GM18519 (cell line): ENCODE results near the gene JAK3.
A peak's percentile ranks its signal among the peaks of the same experiment; 100 is the strongest.
"Not testable (repeated sequence)": the region's sequence is repeated elsewhere in the genome, so short reads cannot be mapped to it uniquely, and the experiment has no call there.

Experiments used
- ATAC-seq: cut with Tn5 transposase; IDR thresholded peaks from one replicate; pipeline ENCODE4 v1.9.1; 2021; ENCODE audit warnings: mild to moderate bottlenecking, moderate library complexity; ENCODE audit not compliant: unreplicated experiment, low FRiP score

Gene JAK3

DNA sequence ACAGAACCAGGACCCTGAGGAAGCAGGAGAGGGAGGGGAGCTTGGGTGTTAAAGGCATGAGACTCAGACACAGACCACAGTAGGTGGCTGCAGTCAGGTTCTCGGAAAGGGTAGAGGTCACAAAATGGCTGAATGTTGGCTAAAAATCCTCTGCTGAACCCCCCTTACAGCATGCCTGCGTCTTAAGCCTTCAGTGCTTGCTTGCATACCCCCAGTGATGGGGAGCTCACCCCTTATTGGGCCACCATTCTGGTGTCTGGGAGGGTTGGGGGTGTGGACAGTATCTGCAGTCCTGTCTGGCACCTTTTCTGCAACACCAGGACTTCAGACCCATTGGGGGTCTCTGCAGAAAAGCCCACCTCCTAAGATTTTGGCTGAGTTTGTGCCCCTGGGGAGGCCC lies 67.0 kb downstream of the JAK3 start:
- ATAC-seq: no peak

DNA sequence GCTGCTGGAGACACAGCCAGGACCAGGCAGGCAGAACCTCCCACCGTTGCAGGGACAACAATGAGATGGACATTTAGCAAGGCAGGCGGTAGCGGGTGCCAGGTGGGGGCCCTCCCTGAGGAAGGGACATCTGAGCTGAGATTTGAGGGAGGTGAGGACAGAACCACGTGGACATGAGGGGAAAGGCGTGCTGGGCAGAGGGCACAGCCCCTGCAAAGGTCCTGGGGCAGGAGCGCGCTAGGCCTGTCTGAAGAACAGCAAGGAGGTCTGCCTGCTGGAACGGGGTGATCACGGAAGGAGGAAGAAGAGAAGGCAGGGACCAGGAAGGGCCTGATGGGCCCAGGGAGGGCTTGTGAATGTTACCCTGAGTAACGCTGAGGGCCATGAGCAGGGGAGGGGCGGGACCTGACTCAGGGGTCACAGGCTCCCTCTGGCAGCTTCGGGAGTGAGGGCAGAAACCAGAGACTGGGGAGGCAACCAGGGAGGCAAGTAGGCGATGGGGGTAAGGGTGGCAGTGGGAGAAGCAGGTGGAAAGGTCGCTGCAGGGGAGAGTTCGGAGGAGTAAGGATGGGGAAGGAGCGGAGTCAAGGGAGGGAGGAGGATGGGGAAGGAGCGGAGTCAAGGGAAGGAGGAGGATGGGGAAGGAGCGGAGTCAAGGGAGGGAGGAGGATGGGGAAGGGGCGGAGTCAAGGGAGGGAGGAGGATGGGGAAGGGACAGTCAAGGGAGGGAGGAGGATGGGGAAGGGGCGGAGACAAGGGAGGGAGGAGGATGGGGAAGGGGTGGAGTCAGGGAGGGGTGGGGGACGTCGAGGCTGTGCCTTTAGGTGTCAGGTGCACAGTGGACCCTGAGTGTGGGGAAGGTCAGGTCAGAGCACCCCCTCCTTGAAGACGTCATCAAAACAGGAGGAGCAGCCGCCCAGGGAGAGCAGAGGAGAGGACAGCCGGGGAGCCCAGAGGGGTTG lies 68.5 kb downstream of the JAK3 start:
- no peak for ATAC-seq

DNA sequence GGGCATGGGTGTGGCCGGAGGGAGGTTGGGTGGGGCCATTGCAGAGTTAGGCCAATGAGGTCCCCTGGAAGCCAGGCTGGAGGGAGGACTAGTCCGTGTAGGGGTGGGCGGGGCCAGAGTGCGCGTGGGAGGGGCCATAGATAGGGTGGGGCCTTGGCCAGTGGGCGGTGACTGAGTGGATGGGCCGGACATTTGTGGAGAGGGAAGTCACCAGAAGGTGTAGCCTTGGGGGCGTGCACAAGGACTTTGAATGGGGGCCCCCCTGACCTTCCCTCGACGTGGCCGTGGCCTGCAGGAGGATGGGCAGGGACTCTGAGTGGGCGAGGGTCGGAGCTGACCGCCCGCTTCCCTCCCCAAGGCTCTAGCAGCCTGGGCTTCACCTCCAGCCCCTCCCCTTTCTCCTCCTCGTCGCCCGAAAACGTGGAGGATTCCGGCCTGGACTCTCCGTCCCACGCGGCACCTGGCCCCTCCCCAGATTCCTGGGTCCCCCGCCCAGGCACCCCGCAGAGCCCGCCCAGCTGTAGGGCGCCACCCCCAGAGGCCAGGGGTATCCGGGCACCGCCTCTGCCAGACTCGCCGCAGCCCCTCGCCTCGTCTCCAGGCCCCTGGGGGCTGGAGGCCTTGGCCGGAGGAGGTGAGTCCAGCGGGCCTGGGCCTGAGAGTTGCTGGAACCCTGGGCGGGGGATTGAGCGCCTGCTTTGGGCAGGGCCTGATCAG lies 69.4 kb downstream of the JAK3 start:
- ATAC-seq: no peak

DNA sequence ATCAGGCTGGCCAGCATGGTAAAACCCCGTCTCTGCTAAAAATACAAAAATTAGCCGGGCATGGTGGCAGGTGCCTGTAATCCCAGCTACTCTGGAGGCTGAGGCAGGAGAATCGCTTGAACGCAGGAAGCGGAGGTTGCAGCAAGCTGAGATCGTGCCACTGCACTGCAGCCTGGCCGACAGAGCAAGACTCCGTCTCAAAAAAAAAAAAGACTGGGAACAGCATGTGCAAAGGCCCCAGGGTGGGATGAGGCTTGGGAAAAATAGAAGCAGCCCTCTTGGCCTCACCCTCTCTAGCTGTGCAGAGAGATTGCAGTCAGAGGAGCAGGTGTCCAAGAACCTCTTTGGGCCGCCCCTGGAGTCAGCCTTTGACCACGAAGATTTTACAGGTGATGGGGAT lies 69.9 kb downstream of the JAK3 start:
- not testable (repeated sequence) for ATAC-seq

DNA sequence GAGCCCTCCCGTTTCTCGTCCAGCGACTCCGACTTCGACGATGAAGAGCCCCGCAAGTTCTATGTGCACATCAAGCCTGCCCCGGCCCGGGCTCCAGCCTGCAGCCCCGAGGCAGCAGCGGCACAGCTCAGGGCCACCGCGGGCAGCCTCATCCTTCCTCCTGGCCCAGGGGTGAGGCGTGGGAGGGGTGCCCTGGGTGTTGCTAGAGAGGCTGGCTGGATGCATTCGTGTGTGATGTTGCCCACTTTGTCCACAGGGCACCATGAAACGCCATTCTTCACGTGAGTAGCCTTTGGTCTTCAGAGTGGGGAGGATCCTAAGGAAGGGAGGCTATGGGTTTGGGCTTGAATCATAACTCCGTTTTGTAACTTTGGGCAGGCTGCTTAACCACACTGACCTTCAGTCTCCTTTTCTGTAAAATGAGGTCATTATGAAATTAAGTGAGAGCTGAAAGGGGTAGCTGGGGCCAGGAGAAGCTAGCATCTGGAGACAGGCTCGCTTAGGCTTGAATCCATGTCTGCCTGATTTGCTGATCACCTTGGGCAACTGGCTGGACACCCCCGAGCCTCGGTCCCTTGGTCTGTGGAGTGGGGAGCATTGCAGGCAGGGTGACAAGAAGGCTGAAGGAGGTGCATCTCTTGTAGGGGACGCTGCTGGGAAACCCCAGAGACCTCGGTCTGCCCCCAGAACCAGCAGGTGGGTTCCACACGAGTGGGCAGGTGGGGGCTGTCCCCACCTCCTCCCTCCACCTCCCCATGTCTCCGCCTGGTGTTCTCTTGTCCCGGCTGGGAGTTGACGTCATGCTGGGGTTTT lies 71.6 kb downstream of the JAK3 start:
- peak; percentile 41 for ATAC-seq

DNA sequence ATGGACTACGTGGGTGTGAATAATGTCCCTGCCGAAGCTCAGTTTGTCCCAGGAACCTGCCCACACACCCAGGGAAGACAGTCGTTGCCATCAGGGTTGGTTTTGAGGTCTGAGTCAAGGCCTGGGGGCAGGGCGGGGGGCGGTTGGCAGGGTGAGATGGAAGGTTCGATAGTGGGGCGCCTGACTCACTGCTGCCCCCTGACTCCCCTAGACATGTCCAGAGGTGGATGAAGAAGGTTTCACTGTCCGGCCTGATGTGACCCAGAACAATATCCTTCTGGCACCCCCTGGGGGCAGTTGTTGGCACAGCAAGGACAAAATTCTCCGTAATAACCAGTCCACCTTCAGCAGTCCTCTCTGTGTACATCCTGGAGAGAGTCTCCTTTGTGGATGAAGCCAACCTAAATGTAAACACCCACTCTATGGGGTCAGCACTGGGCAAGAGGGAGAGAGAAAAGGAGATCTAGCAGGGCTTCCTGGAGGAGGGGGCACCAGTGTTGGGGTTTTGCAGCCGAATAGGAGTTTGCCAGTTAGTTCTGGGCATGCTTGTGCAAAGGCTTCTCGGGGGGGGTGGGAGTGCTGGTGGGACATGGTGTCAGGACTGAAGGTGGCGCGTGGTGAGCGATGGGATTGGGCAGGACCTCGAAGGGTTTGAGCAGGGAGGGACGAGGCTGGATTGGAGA lies 72.4 kb downstream of the JAK3 start:
- ATAC-seq: no peak
